ENCODE measurements around the gene JAG2. TPM values are rescaled to one million over a fixed set of nuclear protein-coding genes. Genes with fewer than 3 reads are reported as not detected.

Gene JAG2
- total RNA-seq, 1 donor from 2014 or later = 0.44 TPM

DNA sequence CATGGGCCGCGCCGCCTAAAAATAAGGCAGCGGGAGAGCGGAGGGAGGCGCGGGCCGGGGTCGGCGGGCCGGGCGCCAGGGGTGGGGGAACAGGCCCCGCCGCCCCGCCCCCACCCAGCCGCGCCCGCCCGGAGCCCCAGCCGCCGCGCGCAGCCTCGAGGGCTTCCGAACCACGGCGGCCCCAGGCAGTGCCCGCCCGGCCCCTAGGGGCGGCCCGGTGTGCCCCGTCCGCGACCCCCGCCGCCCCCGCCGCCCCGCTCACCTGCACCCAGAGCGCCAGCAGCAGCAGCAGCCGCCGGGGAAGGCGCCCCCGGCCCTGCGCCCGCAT, 519 bp downstream of the JAG2 start:
- TF ChIP-seq, protein P1, sequence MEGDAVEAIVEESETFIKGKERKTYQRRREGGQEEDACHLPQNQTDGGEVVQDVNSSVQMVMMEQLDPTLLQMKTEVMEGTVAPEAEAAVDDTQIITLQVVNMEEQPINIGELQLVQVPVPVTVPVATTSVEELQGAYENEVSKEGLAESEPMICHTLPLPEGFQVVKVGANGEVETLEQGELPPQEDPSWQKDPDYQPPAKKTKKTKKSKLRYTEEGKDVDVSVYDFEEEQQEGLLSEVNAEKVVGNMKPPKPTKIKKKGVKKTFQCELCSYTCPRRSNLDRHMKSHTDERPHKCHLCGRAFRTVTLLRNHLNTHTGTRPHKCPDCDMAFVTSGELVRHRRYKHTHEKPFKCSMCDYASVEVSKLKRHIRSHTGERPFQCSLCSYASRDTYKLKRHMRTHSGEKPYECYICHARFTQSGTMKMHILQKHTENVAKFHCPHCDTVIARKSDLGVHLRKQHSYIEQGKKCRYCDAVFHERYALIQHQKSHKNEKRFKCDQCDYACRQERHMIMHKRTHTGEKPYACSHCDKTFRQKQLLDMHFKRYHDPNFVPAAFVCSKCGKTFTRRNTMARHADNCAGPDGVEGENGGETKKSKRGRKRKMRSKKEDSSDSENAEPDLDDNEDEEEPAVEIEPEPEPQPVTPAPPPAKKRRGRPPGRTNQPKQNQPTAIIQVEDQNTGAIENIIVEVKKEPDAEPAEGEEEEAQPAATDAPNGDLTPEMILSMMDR (IDR thresholded peaks at IDR 0.05) = no peak
- ChIA-PET POLR2A (no interaction called here), CTCF (no interaction called here)
- ATAC-seq (ENCODE audit: low read depth) (no peak), DNase-seq (no peak)
- no peaks in the 10 kb centered on the region for H3K36me3 Mint-ChIP-seq (ENCODE audit: low read depth)
- peak overlapping the region; percentile 66 for H3K4me3 Mint-ChIP-seq
- no peaks in the 10 kb centered on the region for H3K9me3 Mint-ChIP-seq
- H3K4me1 Mint-ChIP-seq = peaks cover 19% of the 10 kb centered on the region
- H3K27ac Mint-ChIP-seq = no peak overlapping the region
- intact Hi-C loops (cut with micrococcal nuclease) = no loop called here
- peaks cover 22% of the 10 kb centered on the region for H3K27me3 Mint-ChIP-seq

DNA sequence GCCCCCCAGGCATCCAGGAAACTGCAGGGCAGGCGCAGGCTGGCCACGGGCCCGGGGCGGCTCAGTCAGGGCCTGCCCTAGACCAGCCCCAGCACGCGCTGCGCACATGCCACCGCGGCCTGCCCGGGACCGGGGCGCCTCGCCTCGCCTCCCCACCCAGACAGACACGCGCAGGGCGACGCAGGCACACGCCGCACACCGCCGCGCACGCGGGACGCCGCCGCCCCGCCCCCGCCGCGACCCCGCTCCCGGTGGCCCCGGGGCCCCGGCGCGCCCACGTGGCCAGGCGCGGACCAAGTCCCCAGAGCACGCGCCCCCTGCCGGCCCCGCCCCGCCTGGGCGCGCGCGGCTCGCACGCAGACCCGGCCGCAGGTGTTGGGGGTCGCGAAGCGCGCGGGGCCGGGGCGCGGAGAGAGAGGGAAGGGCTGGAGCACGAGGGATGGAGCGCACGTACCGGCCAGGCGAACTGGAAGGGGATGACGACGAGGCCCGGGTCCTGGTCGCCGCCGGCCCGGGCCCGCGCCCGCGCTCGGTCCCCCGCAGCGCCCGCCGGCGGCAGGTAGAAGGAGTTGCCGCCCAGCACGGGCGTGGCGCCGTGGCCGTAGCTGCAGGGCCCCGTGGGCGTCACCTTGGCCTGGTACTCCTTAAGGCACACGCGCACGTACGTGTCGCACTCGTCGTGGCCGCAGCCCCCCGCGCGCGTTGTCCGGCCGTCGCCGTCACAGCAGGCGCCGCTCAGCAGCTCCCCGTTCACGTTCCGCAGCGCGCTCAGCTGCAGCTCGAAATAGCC, 1.1 kb downstream of the JAG2 start:
- no peaks in the 10 kb centered on the region for H3K36me3 Mint-ChIP-seq (ENCODE audit: low read depth)
- ChIA-PET CTCF (no interaction called here), POLR2A (no interaction called here)
- TF ChIP-seq, protein P1 (IDR thresholded peaks at IDR 0.05) = no peak
- H3K9me3 Mint-ChIP-seq = no peaks in the 10 kb centered on the region
- intact Hi-C loops (cut with micrococcal nuclease) = no loop called here
- peak overlapping the region; percentile 66 for H3K4me3 Mint-ChIP-seq
- no peak overlapping the region for H3K27ac Mint-ChIP-seq
- DNase-seq (no peak), ATAC-seq (ENCODE audit: low read depth) (peak; percentile 13)
- H3K27me3 Mint-ChIP-seq = peaks cover 22% of the 10 kb centered on the region
- peaks cover 19% of the 10 kb centered on the region for H3K4me1 Mint-ChIP-seq

DNA sequence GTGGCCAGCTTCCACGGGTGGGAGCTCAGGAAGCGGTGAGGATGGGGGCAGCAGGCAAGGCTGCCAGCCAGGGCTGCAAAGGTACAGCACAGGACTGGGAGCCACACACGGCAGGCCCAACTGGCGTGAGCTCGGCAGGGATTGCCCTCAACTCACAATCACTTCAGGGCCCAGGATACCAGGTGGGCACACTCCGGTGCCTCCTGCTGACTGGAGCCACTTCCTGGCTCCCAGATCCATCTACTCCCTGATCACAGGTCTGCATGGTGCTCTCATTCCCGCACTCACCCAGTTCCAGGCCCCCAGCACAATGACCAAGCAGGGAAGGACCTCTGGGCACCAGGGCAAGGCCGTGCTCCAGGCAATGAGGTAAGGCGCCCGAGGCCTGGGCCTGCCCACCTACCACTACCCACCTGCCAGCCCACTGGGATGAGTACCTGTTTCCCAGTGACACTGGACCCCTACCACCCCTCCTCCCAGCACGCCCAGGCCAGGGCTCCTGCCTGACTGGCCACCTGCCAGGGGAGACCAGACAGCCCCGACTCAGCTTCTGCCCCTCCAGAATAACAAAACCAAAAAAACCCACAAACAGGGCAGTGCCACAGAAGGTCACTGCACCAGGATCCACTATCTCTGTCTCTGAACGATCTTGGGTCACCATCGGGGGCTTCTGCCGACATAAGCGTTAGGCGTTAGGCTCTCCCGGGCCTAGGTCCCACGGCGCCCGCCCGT, 1.8 kb downstream of the JAG2 start:
- H3K4me1 Mint-ChIP-seq = peaks cover 17% of the 10 kb centered on the region
- CTCF ChIA-PET = no interaction called here
- H3K27me3 Mint-ChIP-seq = peaks cover 20% of the 10 kb centered on the region
- no peak overlapping the region for H3K27ac Mint-ChIP-seq
- no peak for ATAC-seq (ENCODE audit: low read depth)
- intact Hi-C loops (cut with micrococcal nuclease) = no loop called here
- peak overlapping the region; percentile 24 for H3K4me3 Mint-ChIP-seq
- POLR2A ChIA-PET = no interaction called here
- no peaks in the 10 kb centered on the region for H3K9me3 Mint-ChIP-seq
- no peaks in the 10 kb centered on the region for H3K36me3 Mint-ChIP-seq (ENCODE audit: low read depth)
- DNase-seq = no peak
- TF ChIP-seq, protein P1 (IDR thresholded peaks at IDR 0.05) = no peak

DNA sequence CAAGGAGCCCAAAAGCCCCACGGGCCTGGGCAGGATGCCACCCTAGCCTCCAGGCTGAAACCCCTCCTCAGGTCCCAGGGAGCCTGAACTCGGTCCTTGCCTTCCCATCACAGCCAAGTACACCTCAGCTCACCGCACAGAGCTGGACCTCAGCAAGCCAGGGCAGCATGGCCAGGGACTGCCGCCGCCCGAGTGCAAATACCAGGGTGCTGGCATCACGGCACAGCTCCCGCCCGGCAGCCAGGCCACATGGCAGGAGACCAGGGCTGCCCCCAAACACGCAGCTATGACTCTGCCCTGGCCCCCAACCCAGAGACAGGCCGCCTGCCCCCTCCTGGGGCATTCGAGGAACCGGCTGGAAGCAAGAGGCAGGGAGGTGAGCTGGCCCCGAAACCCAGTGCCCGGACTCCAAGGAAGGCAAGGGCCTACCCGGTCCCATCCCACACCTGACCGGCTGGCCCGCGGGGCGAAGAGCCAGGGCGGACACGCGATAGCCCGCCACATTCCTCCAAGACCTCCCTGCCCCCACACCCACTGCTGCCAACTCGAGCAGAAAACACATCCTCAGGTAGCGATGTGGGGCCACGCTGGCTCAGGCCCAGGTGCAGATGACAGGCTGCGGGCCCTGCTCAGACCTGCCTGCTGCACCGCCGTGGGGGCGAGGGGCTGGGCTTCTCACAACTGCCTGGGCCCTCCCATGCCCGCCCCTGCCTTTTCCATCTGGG, 2.7 kb downstream of the JAG2 start:
- ChIA-PET POLR2A (no interaction called here), CTCF (no interaction called here)
- Mint-ChIP-seq H3K4me1 (peaks cover 17% of the 10 kb centered on the region), H3K9me3 (no peaks in the 10 kb centered on the region), H3K4me3 (no peak overlapping the region), H3K27me3 (peaks cover 20% of the 10 kb centered on the region), H3K36me3 (ENCODE audit: low read depth) (no peaks in the 10 kb centered on the region), H3K27ac (no peak overlapping the region)
- ATAC-seq (ENCODE audit: low read depth) (no peak), DNase-seq (no peak)
- TF ChIP-seq, protein P1 (IDR thresholded peaks at IDR 0.05) = no peak
- intact Hi-C loops (cut with micrococcal nuclease) = no loop called here

DNA sequence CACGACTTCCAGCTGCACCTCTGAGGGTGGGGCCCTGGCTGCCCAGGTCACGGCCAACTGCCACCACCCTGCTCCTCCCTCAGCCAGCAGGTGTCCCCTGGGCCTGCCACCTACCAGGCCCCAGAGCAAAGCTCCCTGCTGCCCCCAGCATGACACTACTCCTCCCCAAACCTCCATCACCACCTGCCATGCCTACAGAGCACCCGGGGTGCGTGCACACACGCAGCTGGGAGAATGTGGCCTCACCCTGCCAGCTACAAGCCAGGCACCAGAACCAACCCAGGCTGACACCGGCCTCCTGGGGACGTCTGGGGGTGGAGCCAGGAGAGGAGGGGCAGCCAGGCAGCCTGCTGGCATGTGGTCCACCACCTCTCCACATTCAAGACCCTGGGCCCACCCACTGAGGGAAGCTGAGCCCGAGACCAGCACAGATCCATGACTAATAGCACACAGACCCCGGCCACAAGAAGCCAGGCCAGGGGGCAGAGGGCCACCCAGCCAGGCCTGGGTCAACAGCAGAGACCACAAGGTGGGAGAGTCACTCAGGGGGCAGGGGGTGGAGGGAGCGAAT, 3.4 kb downstream of the JAG2 start:
- peaks cover 17% of the 10 kb centered on the region for H3K4me1 Mint-ChIP-seq
- ATAC-seq (ENCODE audit: low read depth) (no peak), DNase-seq (no peak)
- H3K36me3 Mint-ChIP-seq (ENCODE audit: low read depth) = no peaks in the 10 kb centered on the region
- no peak overlapping the region for H3K27ac Mint-ChIP-seq
- CTCF ChIA-PET = no interaction called here
- TF ChIP-seq, protein P1 (IDR thresholded peaks at IDR 0.05) = no peak
- intact Hi-C loops (cut with micrococcal nuclease) = no loop called here
- H3K9me3 Mint-ChIP-seq = no peaks in the 10 kb centered on the region
- POLR2A ChIA-PET = no interaction called here
- H3K4me3 Mint-ChIP-seq = no peak overlapping the region
- peaks cover 16% of the 10 kb centered on the region for H3K27me3 Mint-ChIP-seq

Measured in activated B cell treated with CpG ODN at 0.5 μM for 24 hours (primary cell).